KBM-7 (cell line): Measurements from ENCODE around the gene RPGRIP1L.
A peak's percentile ranks its signal among the peaks of the same experiment; 100 is the strongest.

Source experiments
- DNase-seq: peaks from one replicate; pipeline ENCODE4 v3.0.0-alpha.2; 2015
- in situ Hi-C: fragments of 300-500 bp; cut with MboI; formaldehyde crosslinking; loops from 2 replicates; pipeline ENCODE4 v1.14.3; 2020; ENCODE audit warnings: low sequenced_read_pairs, low pct_unique_long_range_greater_than_20kb, mixed read lengths

Gene RPGRIP1L

DNA sequence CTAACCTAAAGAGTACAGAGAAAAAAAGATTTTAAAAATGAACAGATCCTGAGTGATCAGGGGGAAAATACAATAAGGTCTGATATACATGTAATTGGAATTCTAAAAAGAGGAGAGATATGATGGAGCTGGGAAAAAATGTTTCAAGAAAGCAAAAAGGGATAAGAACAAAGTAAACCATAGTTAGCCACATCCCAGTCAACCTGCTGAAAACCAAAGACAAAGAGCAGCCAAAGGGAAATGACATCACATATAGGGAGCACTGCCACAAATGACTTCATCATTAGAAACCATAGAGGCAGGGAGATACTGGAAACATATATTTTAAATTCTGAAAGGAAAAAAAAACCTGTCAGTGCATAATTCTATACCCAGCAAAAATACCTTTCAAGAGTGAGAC, 131.9 kb downstream of the RPGRIP1L start:
- in situ Hi-C loops = loop anchor here (25.0 kb wide), 1 partner anchor 316 kb away; no protein-coding TSS in a partner anchor
- no peak for DNase-seq

DNA sequence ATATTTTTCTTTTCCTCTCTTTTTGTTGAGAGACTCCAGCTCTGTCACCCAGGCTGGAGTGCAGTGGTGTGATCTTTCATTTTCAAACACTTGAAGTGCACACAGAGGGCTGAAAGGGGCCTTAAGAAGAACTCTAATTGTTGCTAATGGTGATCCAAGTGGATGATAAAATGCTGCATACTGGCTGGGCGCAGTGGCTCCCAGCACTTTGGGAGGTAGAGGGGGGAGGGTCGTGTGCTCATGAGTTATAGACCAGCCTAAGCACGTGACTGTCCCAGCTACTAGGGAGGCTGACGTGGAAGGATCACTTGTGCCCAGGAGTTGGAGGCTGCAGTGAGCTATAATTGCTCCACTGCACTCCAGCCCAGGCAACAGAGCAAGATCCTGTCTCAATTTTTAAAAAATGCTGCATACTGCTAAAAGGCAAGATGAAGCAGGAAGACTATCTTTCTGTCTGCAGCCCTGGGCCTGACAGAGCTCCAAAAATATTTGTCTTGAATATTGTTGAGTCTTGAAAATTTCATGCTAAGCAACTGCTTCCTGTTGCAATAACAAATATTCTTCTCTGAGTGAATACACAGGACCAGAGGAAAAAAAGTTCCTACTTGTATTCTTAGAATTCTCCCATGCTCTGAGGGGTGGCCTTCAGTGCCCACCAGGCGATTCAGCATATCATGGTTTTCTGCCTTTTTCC, 137.0 kb downstream of the RPGRIP1L start:
- in situ Hi-C loops = loop anchor here (25.0 kb wide), 1 partner anchor 321 kb away; no protein-coding TSS in a partner anchor
- no peak for DNase-seq

DNA sequence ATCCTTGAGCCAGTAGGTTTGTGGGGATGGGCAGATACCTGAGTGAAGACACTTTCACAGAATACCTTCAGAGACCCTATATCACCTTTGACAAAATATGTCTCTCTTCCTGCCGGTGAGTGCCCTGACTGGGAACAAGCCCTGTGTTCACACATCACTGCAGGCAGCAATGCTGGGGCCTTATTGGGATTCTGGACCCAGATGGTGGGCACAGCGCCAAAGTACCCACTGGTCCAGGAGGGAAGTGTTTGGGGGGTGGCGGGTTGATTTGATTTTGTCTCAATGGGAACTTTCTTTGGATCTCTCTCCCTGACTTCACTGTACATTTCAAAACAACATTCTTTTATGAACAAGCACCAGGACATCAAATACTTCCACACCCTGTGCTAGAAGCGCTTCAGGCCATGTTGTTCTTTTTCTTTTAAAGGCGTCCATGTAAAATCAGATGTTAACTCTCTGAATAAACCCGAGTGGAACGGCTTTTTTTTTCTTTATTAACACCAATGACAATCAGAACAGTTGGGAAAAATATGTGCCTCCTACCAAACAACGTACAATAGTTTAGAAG, 138.3 kb downstream of the RPGRIP1L start:
- DNase-seq = no peak
- in situ Hi-C loops = loop anchor here (25.0 kb wide), 1 partner anchor 322 kb away; no protein-coding TSS in a partner anchor

DNA sequence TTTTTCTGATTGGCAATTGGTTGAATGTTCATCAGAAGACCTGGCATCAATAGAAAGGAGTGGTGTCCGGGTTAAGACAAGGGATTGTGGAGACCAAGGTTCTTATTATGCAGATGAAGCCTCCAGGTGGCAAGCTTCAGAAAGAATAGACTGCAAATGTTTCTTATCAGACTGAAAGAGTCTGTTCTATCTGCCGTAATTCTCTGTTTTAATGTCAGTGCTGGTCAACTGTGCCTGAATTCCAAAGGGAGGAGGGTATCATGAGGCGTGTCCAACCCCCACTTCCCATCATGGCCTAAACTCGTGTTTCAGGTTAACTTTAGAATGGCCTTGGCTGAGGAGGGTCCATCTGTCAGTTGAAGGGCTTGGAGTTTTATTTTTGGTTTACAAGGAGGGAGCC, 140.2 kb downstream of the RPGRIP1L start:
- DNase-seq = no peak
- in situ Hi-C loops = loop anchor here (25.0 kb wide), 1 partner anchor 324 kb away; no protein-coding TSS in a partner anchor

DNA sequence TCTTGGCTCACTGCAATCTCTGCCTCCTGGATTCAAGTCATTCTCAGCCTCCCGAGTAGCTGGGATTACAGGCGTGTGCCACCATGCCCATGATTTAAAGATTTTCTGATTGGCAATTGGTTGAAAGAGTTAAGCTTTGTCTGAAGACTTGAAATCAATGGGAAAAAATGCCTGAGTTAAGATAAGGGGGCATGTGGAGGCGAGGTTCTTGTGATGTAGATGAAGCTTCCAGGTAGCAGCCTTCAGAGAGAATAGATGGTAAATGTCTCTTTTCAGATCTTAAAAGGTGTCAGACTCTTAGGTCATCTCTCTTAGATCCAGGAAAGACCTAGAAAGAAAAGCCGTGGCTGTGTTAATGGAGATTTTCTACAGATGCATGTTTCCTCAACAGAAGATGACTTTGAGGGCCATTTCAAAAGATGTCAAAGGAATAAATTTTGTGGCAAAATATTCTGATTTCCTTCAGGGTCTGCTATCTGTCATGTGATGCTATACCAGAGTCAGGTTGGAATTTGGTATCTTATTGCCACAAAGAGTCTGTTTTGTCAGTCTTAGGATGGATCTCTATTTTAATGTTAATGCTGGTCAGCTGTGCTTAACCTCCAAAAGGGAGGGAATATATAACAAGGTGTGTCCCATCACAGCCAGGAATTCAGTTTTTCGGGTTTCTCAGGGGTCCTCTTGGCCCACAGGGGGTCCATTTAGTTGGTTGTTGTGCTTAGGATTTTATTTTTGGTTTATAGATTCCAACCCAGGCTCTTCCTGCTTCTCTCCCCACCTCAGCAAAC, 142.4 kb downstream of the RPGRIP1L start:
- DNase-seq = no peak
- in situ Hi-C loops = loop anchor here (25.0 kb wide), 1 partner anchor 326 kb away; no protein-coding TSS in a partner anchor

DNA sequence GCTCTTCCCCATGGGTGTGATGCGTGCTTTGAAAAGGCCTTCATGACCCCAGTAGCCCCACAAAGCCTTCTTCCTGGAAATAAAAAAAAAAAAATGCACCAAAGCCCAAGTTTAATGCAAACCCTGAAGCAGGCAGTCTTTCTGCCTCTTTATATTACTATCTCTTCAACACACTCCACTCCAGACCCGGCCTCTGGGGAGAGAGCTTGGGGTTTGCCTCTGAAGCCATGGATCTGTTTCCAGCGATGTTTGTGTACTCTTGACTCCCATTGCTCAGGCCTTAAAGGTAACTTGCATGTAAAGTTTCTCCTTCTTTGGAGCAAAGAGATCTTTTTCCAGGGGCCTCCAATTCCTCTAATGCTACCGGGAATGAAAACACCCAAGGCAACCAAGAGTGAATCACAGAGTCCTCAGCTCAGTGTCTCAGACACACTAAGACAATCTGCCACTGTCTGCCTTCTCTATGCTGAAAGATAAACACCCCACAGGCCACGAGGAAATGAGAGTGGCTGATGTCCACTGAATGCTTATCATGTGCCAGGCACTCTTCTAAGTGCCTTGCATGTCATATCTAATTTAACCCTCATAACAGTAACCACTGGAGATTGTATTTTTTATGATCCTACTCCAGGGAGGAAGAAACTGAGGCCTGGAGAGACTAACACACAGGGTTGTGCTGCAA, 144.2 kb downstream of the RPGRIP1L start:
- DNase-seq = no peak
- in situ Hi-C loops = loop anchor here (25.0 kb wide), 1 partner anchor 328 kb away; no protein-coding TSS in a partner anchor

DNA sequence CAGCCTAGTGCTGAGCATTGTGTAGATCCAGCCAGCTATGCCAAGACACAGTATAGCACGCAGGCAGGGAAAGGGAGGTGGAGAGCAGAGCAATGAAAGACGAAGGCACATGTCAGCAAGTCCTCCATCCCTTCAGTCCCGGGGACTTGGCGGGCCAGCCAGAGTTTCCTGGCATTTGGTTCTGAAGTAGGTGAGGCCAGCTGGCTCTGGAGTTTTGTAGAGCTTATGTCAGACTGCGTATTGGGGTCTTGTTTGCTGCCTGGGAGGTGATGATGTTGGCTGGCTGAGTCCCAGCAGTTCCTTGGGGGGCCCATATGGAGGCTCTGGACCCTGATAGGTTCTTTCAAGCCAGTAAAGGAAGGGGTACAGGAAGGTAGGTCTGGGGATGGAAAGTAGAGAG, 144.9 kb downstream of the RPGRIP1L start:
- DNase-seq = no peak
- in situ Hi-C loops = loop anchor here (25.0 kb wide), 1 partner anchor 329 kb away; no protein-coding TSS in a partner anchor

DNA sequence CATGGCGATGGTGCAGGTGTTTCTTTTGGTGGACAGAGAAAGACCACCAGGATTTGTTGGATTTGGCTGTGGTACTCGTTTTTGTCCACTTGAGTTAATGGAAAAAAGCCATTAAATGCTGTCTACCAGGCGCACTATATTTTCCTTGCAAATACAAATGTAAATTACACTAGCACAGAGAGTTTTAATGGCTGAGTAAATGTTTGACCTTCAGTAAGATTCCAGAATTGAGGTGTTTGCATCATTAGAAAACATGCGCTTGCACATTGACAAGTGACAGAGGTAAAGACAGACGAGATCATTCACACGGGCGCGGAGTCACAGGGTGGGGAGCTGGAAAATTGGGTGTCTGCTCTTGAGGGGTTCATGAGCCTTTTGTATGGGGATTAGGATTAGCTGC, 147.1 kb downstream of the RPGRIP1L start:
- in situ Hi-C loops = loop anchor here (25.0 kb wide), 1 partner anchor 331 kb away; no protein-coding TSS in a partner anchor
- DNase-seq = no peak

DNA sequence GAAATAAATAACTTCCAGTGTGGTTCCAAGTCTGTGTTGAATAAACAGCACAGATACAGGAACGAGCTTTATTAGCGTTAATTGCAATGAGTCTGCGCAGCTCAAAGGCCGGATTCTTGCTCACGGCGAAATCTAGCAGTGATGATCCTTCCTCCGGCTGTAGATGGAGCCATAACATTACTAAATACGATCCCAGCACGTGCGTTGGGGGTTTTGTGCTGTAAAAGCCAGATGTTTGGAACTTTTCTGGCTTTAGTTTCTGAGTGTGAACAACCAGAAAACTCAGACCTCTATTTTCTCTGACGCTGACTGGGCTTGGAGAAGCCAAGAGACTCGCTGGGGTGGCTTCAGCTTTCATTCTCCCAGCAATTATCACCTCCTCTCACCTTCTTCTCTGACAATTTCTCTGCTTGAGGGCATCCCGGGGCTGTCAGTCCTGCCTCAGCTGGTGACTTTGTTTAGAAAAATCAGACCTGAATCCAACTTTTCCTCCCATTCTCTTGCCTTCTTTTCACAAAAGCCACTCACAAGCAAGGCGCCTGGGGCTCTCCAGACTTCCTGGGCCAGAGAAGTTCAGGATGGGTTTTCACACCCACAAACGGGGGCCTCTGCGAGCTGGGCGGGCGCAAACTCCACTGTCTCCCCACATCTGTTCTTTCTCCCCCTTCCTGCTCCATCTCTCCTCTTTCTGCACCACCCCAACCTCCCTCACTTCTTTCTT, 153.5 kb downstream of the RPGRIP1L start:
- peak; percentile 82 for DNase-seq
- in situ Hi-C loops = loop anchor here (25.0 kb wide), 1 partner anchor 337 kb away; no protein-coding TSS in a partner anchor
